Lower lobe of right lung (tissue), 2 donors: ENCODE data around the gene C16orf96. TPM values are rescaled to one million over a fixed set of nuclear protein-coding genes. Genes with fewer than 3 reads are reported as not detected.

ENCODE experiments used
- ATAC-seq, 2 donors: fragments of 200-7000 bp; cut with Tn5 transposase; one replicate each; pipeline ENCODE4 v1.9.1; 2020 to 2022; ENCODE audit warnings: mild to moderate bottlenecking in 2 of 2, moderate library complexity in 2 of 2
- DNase-seq: peaks from one replicate; pipeline ENCODE4 v3.0.0-alpha.2; 2020
- H3K27ac ChIP-seq: fragments of 200-600 bp; one replicate; pipeline ENCODE4 v1.8.0; 2022
- H3K27me3 ChIP-seq: fragments of 200-600 bp; one replicate; pipeline ENCODE4 v1.8.0; 2022; ENCODE audit warnings: low read depth
- H3K36me3 ChIP-seq: fragments of 200-600 bp; one replicate; pipeline ENCODE4 v1.8.0; 2022; ENCODE audit warnings: mild to moderate bottlenecking
- H3K4me1 ChIP-seq: fragments of 200-600 bp; one replicate; pipeline ENCODE4 v1.8.0; 2022
- H3K4me3 ChIP-seq: fragments of 200-600 bp; one replicate; pipeline ENCODE4 v1.8.0; 2022; ENCODE audit warnings: mild to moderate bottlenecking
- H3K9me3 ChIP-seq: fragments of 200-600 bp; one replicate; pipeline ENCODE4 v1.8.0; 2022
- CTCF ChIP-seq: fragments of 200-600 bp; IDR thresholded peaks from one replicate; pipeline ENCODE4 v1.8.0; 2022; ENCODE audit warnings: antibody characterized with exemption, mild to moderate bottlenecking
- intact Hi-C: fragments of 100-400 bp; cut with DNase I; formaldehyde crosslinking; loops from one replicate; pipeline ENCODE4 v1.11.0; 2022
- total RNA-seq: library from RNA; stranded (reverse); fragmentation: NEBNext Ultra II Directional; extraction: Animal tissue kit (Norgen Biotek cat#: 25700); gene quantifications from one replicate; pipeline ENCODE4 v1.2.1, GENCODE V29; 2021
- donor health status: DM: no; HTN: yes; CAD: no; lungs with severe emphysema.

C16orf96 gene
- total RNA-seq, 1 donor from 2014 or later: 0.21 TPM

GRCh38 chr16:4648917-4649316 is 92.8 kb downstream of the C16orf96 start:
- no peak for DNase-seq
- Histone ChIP-seq H3K27me3 (no peaks in the 10 kb centered on the region), H3K27ac (no peak overlapping the region), H3K36me3 (peaks cover 45% of the 10 kb centered on the region), H3K9me3 (no peaks in the 10 kb centered on the region), H3K4me1 (peaks cover 28% of the 10 kb centered on the region), H3K4me3 (no peak overlapping the region)
- intact Hi-C loops: no loop called here
- no peak for TF ChIP-seq CTCF
- ATAC-seq: no peak

- no peak for TF ChIP-seq CTCF
- intact Hi-C loops: no loop called here
- Histone ChIP-seq H3K27ac (no peak overlapping the region), H3K4me1 (peaks cover 31% of the 10 kb centered on the region), H3K27me3 (no peaks in the 10 kb centered on the region), H3K4me3 (no peak overlapping the region), H3K36me3 (peaks cover 54% of the 10 kb centered on the region), H3K9me3 (no peaks in the 10 kb centered on the region)
- no peak for ATAC-seq
- DNase-seq: no peak
Measured at GRCh38 chr16:4649744-4650442, 93.8 kb downstream of the C16orf96 start.

Other genes starting within 250 kb of the C16orf96 start
- gene GLIS2, start 240.3 kb upstream of the C16orf96 start, total RNA-seq: 21.5 TPM
- 40.0 TPM for gene PAM16, start 205.0 kb upstream of the C16orf96 start, total RNA-seq
- 17.4 TPM for gene VASN, start 184.5 kb upstream of the C16orf96 start, total RNA-seq
- gene CORO7, start 139.7 kb upstream of the C16orf96 start, total RNA-seq: 58.5 TPM
- 34.6 TPM for gene DNAJA3, start 130.5 kb upstream of the C16orf96 start, total RNA-seq
- 43.5 TPM for gene NMRAL1, start 81.7 kb upstream of the C16orf96 start, total RNA-seq
- gene HMOX2, start 79.9 kb upstream of the C16orf96 start, total RNA-seq: 53.8 TPM
- gene CDIP1, start 17.6 kb upstream of the C16orf96 start, total RNA-seq: 21.1 TPM
- gene UBALD1, start 58.5 kb downstream of the C16orf96 start, total RNA-seq: 30.2 TPM
- gene MGRN1, start 68.5 kb downstream of the C16orf96 start, total RNA-seq: 75.7 TPM
- 27.3 TPM for gene NUDT16L1, start 137.2 kb downstream of the C16orf96 start, total RNA-seq
- gene ANKS3, start 177.9 kb downstream of the C16orf96 start, total RNA-seq: 20.6 TPM
- 3.4 TPM for gene DNAAF8, start 178.2 kb downstream of the C16orf96 start, total RNA-seq
- 13.4 TPM for gene ZNF500, start 210.8 kb downstream of the C16orf96 start, total RNA-seq
- not detected for gene SEPTIN12, start 232.0 kb downstream of the C16orf96 start, total RNA-seq
- gene SMIM22, start 239.0 kb downstream of the C16orf96 start, total RNA-seq: 27.7 TPM
- 24.9 TPM for gene ROGDI, start 246.3 kb downstream of the C16orf96 start, total RNA-seq